IMR-90 (cell line): ENCODE measurements around the gene TEKT1. TPM values are rescaled to one million over a fixed set of nuclear protein-coding genes. Genes with fewer than 3 reads are reported as not detected.

Experiments
- ATAC-seq: fragments of 200-7000 bp; cut with Tn5 transposase; 2 replicates; pipeline ENCODE4 v1.9.1; 2020; ENCODE audit warnings: low read depth, mild to moderate bottlenecking, moderate library complexity
- BruUV-seq: library from RNA; stranded (reverse); fragments of 400-500 nt; replicated peaks from 2 replicates; lab custom pipeline; 2021; lab: Mats Ljungman, UMichigan
- CTCF ChIA-PET: fragments of 300-600 bp; formaldehyde crosslinking; extraction: SDS; loops from one replicate; lab custom pipeline; 2021; ENCODE audit warnings: antibody characterized with exemption; lab: Yijun Ruan, JAX
- POLR2A ChIA-PET: fragments of 300-600 bp; sonication (Branson Sonifier 250); formaldehyde crosslinking; loops from one replicate; lab custom pipeline; 2022; ENCODE audit warnings: antibody characterized with exemption; ENCODE audit not compliant: unreplicated experiment; lab: Charles Lee
- DNase-seq: peaks from one replicate; pipeline ENCODE4 v3.0.0; 2013
- H2AFZ ChIP-seq: replicated peaks from 2 replicates; pipeline ENCODE3; 2013; ENCODE audit warnings: low read length, mild to moderate bottlenecking; ENCODE audit not compliant: poor library complexity
- H2AK5ac ChIP-seq: 2 replicates; pipeline ENCODE4 v1.6.1; 2013; ENCODE audit warnings: low read depth, low read length, inconsistent platforms
- H2AK9ac ChIP-seq: replicated peaks from 2 replicates; pipeline ENCODE3; 2013; ENCODE audit warnings: mild to moderate bottlenecking, low read depth, low read length, moderate library complexity; ENCODE audit not compliant: poor library complexity
- H2BK120ac ChIP-seq: 2 replicates; pipeline ENCODE4 v1.6.1; 2013; ENCODE audit warnings: low read depth, low read length, inconsistent platforms
- H2BK15ac ChIP-seq: 3 replicates; pipeline ENCODE4 v1.6.1; 2013; ENCODE audit warnings: low read depth, low read length, inconsistent platforms
- H2BK20ac ChIP-seq: 2 replicates; pipeline ENCODE4 v1.6.1; 2013; ENCODE audit warnings: low read depth, mild to moderate bottlenecking, inconsistent platforms, low read length, moderate library complexity
- H2BK5ac ChIP-seq: 2 replicates; pipeline ENCODE4 v1.6.1; 2013; ENCODE audit warnings: mild to moderate bottlenecking, low read depth, low read length, inconsistent platforms; ENCODE audit not compliant: poor library complexity, severe bottlenecking
- H3K14ac ChIP-seq: replicated peaks from 2 replicates; pipeline ENCODE4 v1.6.1; 2013; ENCODE audit warnings: low read depth, low read length, inconsistent platforms
- H3K18ac ChIP-seq: 2 replicates; pipeline ENCODE4 v1.6.1; 2013; ENCODE audit warnings: low read depth, low read length, control low read depth
- H3K23ac ChIP-seq: 2 replicates; pipeline ENCODE4 v1.6.1; 2013; ENCODE audit warnings: low read depth, low read length, inconsistent platforms
- H3K27ac ChIP-seq: 2 replicates; pipeline ENCODE4 v1.5.1; 2013; ENCODE audit warnings: mild to moderate bottlenecking, control low read depth, low read length; ENCODE audit not compliant: insufficient read depth
- H3K27me3 ChIP-seq: 2 replicates; pipeline ENCODE4 v1.6.1; 2013; ENCODE audit warnings: low read length; ENCODE audit not compliant: control insufficient read depth, insufficient read depth
- H3K36me3 ChIP-seq: 2 replicates; pipeline ENCODE4 v1.6.1; 2013; ENCODE audit warnings: low read length, mixed read lengths; ENCODE audit not compliant: control insufficient read depth, insufficient read depth
- H3K4ac ChIP-seq: 2 replicates; pipeline ENCODE4 v1.6.1; 2013; ENCODE audit warnings: low read depth, low read length, inconsistent platforms
- H3K4me1 ChIP-seq: 2 replicates; pipeline ENCODE4 v1.6.1; 2013; ENCODE audit warnings: low read length, mixed read lengths; ENCODE audit not compliant: control insufficient read depth, insufficient read depth
- H3K4me2 ChIP-seq: 2 replicates; pipeline ENCODE4 v1.6.1; 2013; ENCODE audit warnings: low read depth, mild to moderate bottlenecking, control low read depth, low read length, moderate library complexity
- H3K4me3 ChIP-seq: 2 replicates; pipeline ENCODE4 v1.5.1; 2013; ENCODE audit warnings: low read depth, mild to moderate bottlenecking, control low read depth, low read length, moderate library complexity; ENCODE audit not compliant: insufficient read depth
- H3K56ac ChIP-seq: 2 replicates; pipeline ENCODE4 v1.6.1; 2013; ENCODE audit warnings: low read length, inconsistent platforms; ENCODE audit not compliant: insufficient read depth; ENCODE audit errors: extremely low read depth
- H3K79me1 ChIP-seq, 2 experiments: 2 replicates each; pipeline ENCODE4 v1.6.1; 2013; ENCODE audit warnings: low read length in 2 of 2, inconsistent platforms in 1 of 2, low read depth in 1 of 2
- H3K9ac ChIP-seq: 2 replicates; pipeline ENCODE4 v1.6.1; 2013; ENCODE audit warnings: low read depth, low read length, control low read depth
- H3K9me1 ChIP-seq: 2 replicates; pipeline ENCODE4 v1.6.1; 2013; ENCODE audit warnings: low read length, inconsistent platforms; ENCODE audit not compliant: insufficient read depth
- H3K9me3 ChIP-seq: 2 replicates; pipeline ENCODE4 v1.6.1; 2013; ENCODE audit warnings: low read length; ENCODE audit not compliant: control insufficient read depth, insufficient read depth
- H4K20me1 ChIP-seq: 2 replicates; pipeline ENCODE4 v1.6.1; 2013; ENCODE audit warnings: low read length, inconsistent platforms; ENCODE audit not compliant: insufficient read depth
- H4K5ac ChIP-seq: 2 replicates; pipeline ENCODE4 v1.6.1; 2013; ENCODE audit warnings: mild to moderate bottlenecking, low read depth, low read length, control low read depth
- H4K8ac ChIP-seq, 2 experiments: 2 replicates each; pipeline ENCODE4 v1.6.1; 2013; ENCODE audit warnings: low read depth in 2 of 2, low read length in 2 of 2, control low read depth in 1 of 2, inconsistent platforms in 1 of 2
- H4K91ac ChIP-seq: 2 replicates; pipeline ENCODE4 v1.6.1; 2013; ENCODE audit warnings: low read depth, low read length, inconsistent platforms; ENCODE audit not compliant: insufficient read depth
- BHLHE40 ChIP-seq: fragments of 150-350 bp; IDR thresholded peaks from 2 replicates; pipeline ENCODE4 v1.6.1; 2016; ENCODE audit warnings: mild to moderate bottlenecking, low read depth, low read length
- CEBPB ChIP-seq: IDR thresholded peaks from 2 replicates; pipeline ENCODE4 v1.6.1; 2012; ENCODE audit warnings: low read depth, low read length, improper control_type of control experiment
- CHD1 ChIP-seq: IDR thresholded peaks from 2 replicates; pipeline ENCODE4 v1.6.1; 2012; ENCODE audit warnings: low read depth, low read length, improper control_type of control experiment
- FOS ChIP-seq: fragments of 150-350 bp; IDR thresholded peaks from 2 replicates; pipeline ENCODE4 v1.6.1; 2016; ENCODE audit warnings: low read depth, low read length
- MAFK ChIP-seq: IDR thresholded peaks from 2 replicates; pipeline ENCODE4 v1.6.1; 2012; ENCODE audit warnings: low read depth, low read length, improper control_type of control experiment
- MAZ ChIP-seq: IDR thresholded peaks from 2 replicates; pipeline ENCODE4 v1.6.1; 2012; ENCODE audit warnings: low read depth, mild to moderate bottlenecking, low read length, improper control_type of control experiment, moderate library complexity, borderline replicate concordance
- MXI1 ChIP-seq: IDR thresholded peaks from 2 replicates; pipeline ENCODE4 v1.6.1; 2012; ENCODE audit warnings: low read depth, mild to moderate bottlenecking, low read length, moderate library complexity, borderline replicate concordance
- NFE2L2 ChIP-seq: fragments of 150-350 bp; IDR thresholded peaks from 2 replicates; pipeline ENCODE4 v1.6.1; 2016; ENCODE audit warnings: low read depth, mild to moderate bottlenecking, low read length
- POLR2A ChIP-seq: IDR thresholded peaks from 2 replicates; pipeline ENCODE4 v1.6.1; 2012; ENCODE audit warnings: mild to moderate bottlenecking, low read depth, low read length
- RAD21 ChIP-seq: IDR thresholded peaks from 2 replicates; pipeline ENCODE4 v1.6.1; 2012; ENCODE audit warnings: low read length, improper control_type of control experiment
- RCOR1 ChIP-seq: IDR thresholded peaks from 2 replicates; pipeline ENCODE4 v1.6.1; 2012; ENCODE audit warnings: mild to moderate bottlenecking, low read length, improper control_type of control experiment; ENCODE audit not compliant: insufficient replicate concordance
- RFX5 ChIP-seq: IDR thresholded peaks from 2 replicates; pipeline ENCODE4 v1.8.0; 2012; ENCODE audit warnings: low read depth, mild to moderate bottlenecking, low read length, moderate library complexity
- SMC3 ChIP-seq: fragments of 150-350 bp; IDR thresholded peaks from 2 replicates; pipeline ENCODE4 v1.6.1; 2016; ENCODE audit warnings: low read depth, mild to moderate bottlenecking, antibody characterized with exemption, low read length, moderate library complexity
- WGBS, 2 experiments: methylation state at CpG; one replicate each; pipeline versions ENCODE4 v1.1.5 to v1.1.7; 2013; ENCODE audit warnings: missing lambda C conversion rate in 2 of 2; ENCODE audit not compliant: insufficient read length in 1 of 2; ENCODE audit errors: extremely low coverage in 2 of 2; 5-methylcytosine and 5-hydroxymethylcytosine counted together
- dilution Hi-C: fragments of 300-500 bp; cut with HindIII; formaldehyde crosslinking; loops from one replicate; pipeline ENCODE4 v1.14.3; 2018; ENCODE audit warnings: low sequenced_read_pairs; ENCODE audit not compliant: unreplicated experiment
- in situ Hi-C: fragments of 300-500 bp; cut with MboI; formaldehyde crosslinking; loops from 3 replicates; pipeline ENCODE4 v1.14.3; 2019; ENCODE audit warnings: low sequenced_read_pairs, inconsistent platforms, mixed read lengths
- intact Hi-C: fragments of 100-400 bp; cut with micrococcal nuclease; formaldehyde crosslinking; loops from 2 replicates; pipeline ENCODE4 v1.10.0; 2022
- polyA plus RNA-seq, 3 experiments: library from polyadenylated mRNA; depleted of rRNA; stranded (reverse); fragments of >200 nt; gene quantifications; 2 replicates each; pipeline ENCODE4 v1.2.3, GENCODE V29; 2012; ENCODE audit warnings: low replicate concordance in 1 of 3
- total RNA-seq: library from RNA; depleted of rRNA; stranded (reverse); fragments of >200 nt; gene quantifications from 2 replicates; pipeline ENCODE4 v1.2.3, GENCODE V29; 2012
- TF ChIP-seq, protein P1 (sequence below): fragments of 150-350 bp; IDR thresholded peaks from 2 replicates; pipeline ENCODE4 v1.6.1; 2017; ENCODE audit warnings: mild to moderate bottlenecking, antibody characterized with exemption, low read length, low read depth
- TF ChIP-seq, protein P2 (sequence below): conservative IDR thresholded peaks from 2 replicates; pipeline ENCODE4 v1.5.1; 2012; ENCODE audit warnings: mild to moderate bottlenecking, low read depth, low read length, improper control_type of control experiment
- TF ChIP-seq, protein P3 (sequence below): fragments of 150-350 bp; IDR thresholded peaks from 2 replicates; pipeline ENCODE4 v1.6.1; 2016; ENCODE audit warnings: low read depth, mild to moderate bottlenecking, low read length, moderate library complexity, borderline replicate concordance

The TEKT1 gene
- total and polyA plus RNA-seq, 2 of the 4 experiments (the other 2 are of a cell fraction): not detected

DNA sequence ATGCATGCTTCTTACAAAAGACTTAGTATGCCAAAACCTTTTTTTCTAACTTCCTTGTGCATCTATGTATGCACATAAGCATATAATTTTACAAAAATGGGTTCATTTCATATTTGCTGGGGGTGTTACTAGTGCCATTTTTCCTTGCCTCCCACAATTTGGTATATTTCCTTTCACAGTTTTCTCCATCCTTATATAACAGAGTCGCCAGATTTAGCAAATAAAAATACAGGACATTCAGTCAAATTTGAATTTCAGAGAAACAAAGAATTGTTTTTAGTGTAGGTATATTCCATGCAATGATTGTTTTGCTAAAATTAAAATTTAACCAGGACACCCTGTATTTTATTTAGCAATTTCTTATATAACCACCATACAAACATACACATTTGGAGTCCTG, 59.5 kb downstream of the TEKT1 start:
- Histone ChIP-seq H2BK20ac (no peak overlapping the region), H3K9me1 (no peaks in the 10 kb centered on the region), H3K79me1 (no peaks in the 10 kb centered on the region), H4K91ac (no peak overlapping the region), H3K18ac (no peak overlapping the region), H2BK15ac (no peak overlapping the region), H3K9me3 (peaks cover 6% of the 10 kb centered on the region), H3K4me1 (no peaks in the 10 kb centered on the region), H3K9ac (no peak overlapping the region), H3K4me2 (no peak overlapping the region), H3K36me3 (no peaks in the 10 kb centered on the region), H4K8ac (no peak overlapping the region), H2AFZ (no peak overlapping the region), H4K20me1 (no peaks in the 10 kb centered on the region), H3K14ac (no peak overlapping the region), H4K5ac (no peak overlapping the region), H2AK9ac (no peak overlapping the region), H3K23ac (no peak overlapping the region), H2BK120ac (no peak overlapping the region), H3K27ac (no peak overlapping the region), H3K4ac (no peak overlapping the region), H2BK5ac (no peak overlapping the region), H3K56ac (no peak overlapping the region), H3K4me3 (no peak overlapping the region), H3K27me3 (peaks cover 13% of the 10 kb centered on the region), H2AK5ac (no peak overlapping the region)
- intact Hi-C loops: no loop called here
- WGBS, 2 experiments: no CpG with 5 or more reads among the region's 1 CpG
- ATAC-seq: no peak
- ChIA-PET CTCF (interaction anchor here (1.1 kb wide), 1 partner anchor 106 kb away, joined by 3 read pairs; no protein-coding TSS in a partner anchor), POLR2A (no interaction called here)
- in situ Hi-C loops: no loop called here
- BruUV-seq: no TSS peak
- DNase-seq: no peak
- dilution Hi-C loops: no loop called here
- TF ChIP-seq MXI1 (no peak), MAZ (no peak), CEBPB (no peak), MAFK (no peak), RFX5 (no peak), SMC3 (no peak), FOS (no peak), RAD21 (no peak), CHD1 (no peak), NFE2L2 (no peak), POLR2A (no peak), RCOR1 (no peak), BHLHE40 (no peak)
- TF ChIP-seq, protein P1, sequence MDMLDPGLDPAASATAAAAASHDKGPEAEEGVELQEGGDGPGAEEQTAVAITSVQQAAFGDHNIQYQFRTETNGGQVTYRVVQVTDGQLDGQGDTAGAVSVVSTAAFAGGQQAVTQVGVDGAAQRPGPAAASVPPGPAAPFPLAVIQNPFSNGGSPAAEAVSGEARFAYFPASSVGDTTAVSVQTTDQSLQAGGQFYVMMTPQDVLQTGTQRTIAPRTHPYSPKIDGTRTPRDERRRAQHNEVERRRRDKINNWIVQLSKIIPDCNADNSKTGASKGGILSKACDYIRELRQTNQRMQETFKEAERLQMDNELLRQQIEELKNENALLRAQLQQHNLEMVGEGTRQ: no peak
- TF ChIP-seq, protein P2, sequence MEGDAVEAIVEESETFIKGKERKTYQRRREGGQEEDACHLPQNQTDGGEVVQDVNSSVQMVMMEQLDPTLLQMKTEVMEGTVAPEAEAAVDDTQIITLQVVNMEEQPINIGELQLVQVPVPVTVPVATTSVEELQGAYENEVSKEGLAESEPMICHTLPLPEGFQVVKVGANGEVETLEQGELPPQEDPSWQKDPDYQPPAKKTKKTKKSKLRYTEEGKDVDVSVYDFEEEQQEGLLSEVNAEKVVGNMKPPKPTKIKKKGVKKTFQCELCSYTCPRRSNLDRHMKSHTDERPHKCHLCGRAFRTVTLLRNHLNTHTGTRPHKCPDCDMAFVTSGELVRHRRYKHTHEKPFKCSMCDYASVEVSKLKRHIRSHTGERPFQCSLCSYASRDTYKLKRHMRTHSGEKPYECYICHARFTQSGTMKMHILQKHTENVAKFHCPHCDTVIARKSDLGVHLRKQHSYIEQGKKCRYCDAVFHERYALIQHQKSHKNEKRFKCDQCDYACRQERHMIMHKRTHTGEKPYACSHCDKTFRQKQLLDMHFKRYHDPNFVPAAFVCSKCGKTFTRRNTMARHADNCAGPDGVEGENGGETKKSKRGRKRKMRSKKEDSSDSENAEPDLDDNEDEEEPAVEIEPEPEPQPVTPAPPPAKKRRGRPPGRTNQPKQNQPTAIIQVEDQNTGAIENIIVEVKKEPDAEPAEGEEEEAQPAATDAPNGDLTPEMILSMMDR: no peak
- TF ChIP-seq, protein P3, sequence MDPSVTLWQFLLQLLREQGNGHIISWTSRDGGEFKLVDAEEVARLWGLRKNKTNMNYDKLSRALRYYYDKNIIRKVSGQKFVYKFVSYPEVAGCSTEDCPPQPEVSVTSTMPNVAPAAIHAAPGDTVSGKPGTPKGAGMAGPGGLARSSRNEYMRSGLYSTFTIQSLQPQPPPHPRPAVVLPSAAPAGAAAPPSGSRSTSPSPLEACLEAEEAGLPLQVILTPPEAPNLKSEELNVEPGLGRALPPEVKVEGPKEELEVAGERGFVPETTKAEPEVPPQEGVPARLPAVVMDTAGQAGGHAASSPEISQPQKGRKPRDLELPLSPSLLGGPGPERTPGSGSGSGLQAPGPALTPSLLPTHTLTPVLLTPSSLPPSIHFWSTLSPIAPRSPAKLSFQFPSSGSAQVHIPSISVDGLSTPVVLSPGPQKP: no peak
